ENCODE data around the gene AKNAD1. TPM values are rescaled to one million over a fixed set of nuclear protein-coding genes. Genes with fewer than 3 reads are reported as not detected.

AKNAD1 gene
- total and polyA plus RNA-seq, 2 of the 4 experiments (the other 2 are of a cell fraction) = 0.07 to 0.18 TPM

GRCh38 chr1:108892356-108893140 lies 35.7 kb upstream of the AKNAD1 start:
- TF ChIP-seq FOS (IDR thresholded peaks at IDR 0.05; ENCODE audit: low read depth, low read length) = no peak
- no peak for TF ChIP-seq RFX5 (IDR thresholded peaks at IDR 0.05; ENCODE audit: low read depth, low read length)
- no peak for TF ChIP-seq USF2 (IDR thresholded peaks at IDR 0.05; ENCODE audit: low read depth, low read length)
- TF ChIP-seq MAFK (IDR thresholded peaks at IDR 0.05; ENCODE audit: low read depth, low read length) = no peak
- no peak for TF ChIP-seq BHLHE40 (IDR thresholded peaks at IDR 0.05; ENCODE audit: low read depth, low read length)
- H4K20me1 ChIP-seq (ENCODE audit: insufficient read depth, low read length) = no peaks in the 10 kb centered on the region
- H3K14ac ChIP-seq (replicated peaks; ENCODE audit: low read depth, low read length) = 0 out of 2 replicates have a peak overlapping the region, but pooled peaks have one; percentile 43
- no peak overlapping the region for H3K9ac ChIP-seq (ENCODE audit: low read depth, low read length)
- H2BK15ac ChIP-seq (ENCODE audit: low read depth, low read length) = no peak overlapping the region
- H2AK9ac ChIP-seq (replicated peaks; ENCODE audit: low read depth, low read length, poor library complexity) = no peak overlapping the region
- H3K9me3 ChIP-seq (ENCODE audit: control insufficient read depth, insufficient read depth, low read length) = no peaks in the 10 kb centered on the region
- no peak overlapping the region for H4K5ac ChIP-seq (ENCODE audit: low read depth, low read length)
- H3K27ac ChIP-seq (ENCODE audit: insufficient read depth, low read length) = no peak overlapping the region
- H2AK5ac ChIP-seq (ENCODE audit: low read depth, low read length) = no peak overlapping the region
- ChIA-PET CTCF (no interaction called here), POLR2A (ENCODE audit: unreplicated experiment) (no interaction called here)
- no peak overlapping the region for H3K4me3 ChIP-seq (ENCODE audit: insufficient read depth, low read depth, low read length)
- H2AFZ ChIP-seq (replicated peaks; ENCODE audit: low read length, poor library complexity) = no peak overlapping the region
- peak overlapping the region; percentile 40; the same call in 1 of the 2 replicates for H3K4me2 ChIP-seq (ENCODE audit: low read depth, low read length)
- H2BK5ac ChIP-seq (ENCODE audit: low read depth, low read length, poor library complexity, severe bottlenecking) = no peak overlapping the region
- in situ Hi-C loops (cut with MboI; ENCODE audit: low sequenced_read_pairs) = loop anchor here (5.0 to 10.0 kb wide), 2 partner anchors 60 to 198 kb away; partner anchors contain the start of gene PRPF38B
- peaks cover 14 to 44% of the 10 kb centered on the region in 2 experiments; a peak in 3 of 4 replicates for H3K79me1 ChIP-seq (ENCODE audit: low read depth in 1 of 2, low read length in 2 of 2)
- no peak overlapping the region for H3K4ac ChIP-seq (ENCODE audit: low read depth, low read length)
- no peak for ATAC-seq (ENCODE audit: low read depth)
- no peak overlapping the region for H3K18ac ChIP-seq (ENCODE audit: low read depth, low read length)
- no peak overlapping the region for H4K8ac ChIP-seq (ENCODE audit: low read depth in 2 of 2, low read length in 2 of 2)
- H2BK20ac ChIP-seq (ENCODE audit: low read depth, low read length) = no peak overlapping the region
- no peaks in the 10 kb centered on the region for H3K27me3 ChIP-seq (ENCODE audit: control insufficient read depth, insufficient read depth, low read length)
- no peak overlapping the region for H3K56ac ChIP-seq (ENCODE audit: extremely low read depth, insufficient read depth, low read length)
- no TSS peak for BruUV-seq (replicated peaks)
- no peak overlapping the region for H2BK120ac ChIP-seq (ENCODE audit: low read depth, low read length)
- peaks cover 4% of the 10 kb centered on the region; the same call in 1 of the 2 replicates for H3K4me1 ChIP-seq (ENCODE audit: control insufficient read depth, insufficient read depth, low read length)
- dilution Hi-C loops (cut with HindIII; ENCODE audit: low sequenced_read_pairs, unreplicated experiment) = no loop called here
- H3K36me3 ChIP-seq (ENCODE audit: control insufficient read depth, insufficient read depth, low read length) = no peaks in the 10 kb centered on the region
- H3K23ac ChIP-seq (ENCODE audit: low read depth, low read length) = no peak overlapping the region
- no peak overlapping the region for H4K91ac ChIP-seq (ENCODE audit: insufficient read depth, low read depth, low read length)
- no CpG with 5 or more reads among the region's 3 CpGs for WGBS, 2 experiments (ENCODE audit: extremely low coverage in 2 of 2, insufficient read length in 1 of 2)
- H3K9me1 ChIP-seq (ENCODE audit: insufficient read depth, low read length) = peaks cover 5% of the 10 kb centered on the region
- peak; percentile 40 for DNase-seq
- intact Hi-C loops (cut with micrococcal nuclease) = no loop called here

All from IMR-90 (cell line).